ENCODE results near the gene ITGAE.

DNA sequence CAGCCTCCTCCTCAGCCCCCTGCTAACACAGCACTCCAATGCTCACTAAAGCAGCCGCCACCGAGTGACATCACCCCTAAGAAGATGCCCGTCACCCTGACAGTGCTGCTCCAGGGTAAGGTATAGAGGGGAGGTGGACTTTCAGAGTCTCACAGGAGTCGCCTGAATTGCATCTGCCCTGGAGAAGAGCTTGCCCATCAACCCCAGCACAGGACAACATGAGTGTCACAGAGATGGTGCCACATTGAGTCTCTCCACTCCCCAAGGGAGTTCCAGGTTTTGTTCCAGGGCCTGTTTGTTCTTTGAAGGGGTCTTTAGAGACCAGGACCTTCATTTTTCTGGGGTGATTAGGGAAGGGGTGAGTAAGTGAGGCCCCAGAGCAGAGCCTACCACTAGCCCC is 102.8 kb downstream of the ITGAE start:
- TF ChIP-seq, protein P1, sequence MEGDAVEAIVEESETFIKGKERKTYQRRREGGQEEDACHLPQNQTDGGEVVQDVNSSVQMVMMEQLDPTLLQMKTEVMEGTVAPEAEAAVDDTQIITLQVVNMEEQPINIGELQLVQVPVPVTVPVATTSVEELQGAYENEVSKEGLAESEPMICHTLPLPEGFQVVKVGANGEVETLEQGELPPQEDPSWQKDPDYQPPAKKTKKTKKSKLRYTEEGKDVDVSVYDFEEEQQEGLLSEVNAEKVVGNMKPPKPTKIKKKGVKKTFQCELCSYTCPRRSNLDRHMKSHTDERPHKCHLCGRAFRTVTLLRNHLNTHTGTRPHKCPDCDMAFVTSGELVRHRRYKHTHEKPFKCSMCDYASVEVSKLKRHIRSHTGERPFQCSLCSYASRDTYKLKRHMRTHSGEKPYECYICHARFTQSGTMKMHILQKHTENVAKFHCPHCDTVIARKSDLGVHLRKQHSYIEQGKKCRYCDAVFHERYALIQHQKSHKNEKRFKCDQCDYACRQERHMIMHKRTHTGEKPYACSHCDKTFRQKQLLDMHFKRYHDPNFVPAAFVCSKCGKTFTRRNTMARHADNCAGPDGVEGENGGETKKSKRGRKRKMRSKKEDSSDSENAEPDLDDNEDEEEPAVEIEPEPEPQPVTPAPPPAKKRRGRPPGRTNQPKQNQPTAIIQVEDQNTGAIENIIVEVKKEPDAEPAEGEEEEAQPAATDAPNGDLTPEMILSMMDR (IDR thresholded peaks at IDR 0.05) = no peak
- TF ChIP-seq POLR2A (IDR thresholded peaks at IDR 0.05) = no peak
